DMS153 (cell line): Measurements from ENCODE around the gene ELF1.
"Not testable (repeated sequence)": the region's sequence is repeated elsewhere in the genome, so short reads cannot be mapped to it uniquely, and the experiment has no call there.

ENCODE experiments used
- DNase-seq: peaks from one replicate; lab custom pipeline; 2025; lab: John Stamatoyannopoulos, UW

The ELF1 gene

GRCh38 chr13:41042419-41042818, 23.3 kb upstream of the ELF1 start:
- not testable (repeated sequence) for DNase-seq

GRCh38 chr13:41040584-41041334, 21.6 kb upstream of the ELF1 start:
- DNase-seq, result no peak

GRCh38 chr13:41039746-41040145, 20.6 kb upstream of the ELF1 start:
- no peak for DNase-seq

GRCh38 chr13:41036557-41036956, 17.4 kb upstream of the ELF1 start:
- not testable (repeated sequence) for DNase-seq

GRCh38 chr13:41034881-41035280, 15.8 kb upstream of the ELF1 start:
- DNase-seq, result peak; percentile 52

- DNase-seq, result no peak
These were observed 15.3 kb upstream of the ELF1 start for GRCh38 chr13:41034382-41034781.

GRCh38 chr13:41032691-41033376, 13.7 kb upstream of the ELF1 start:
- no peak for DNase-seq

- DNase-seq, result no peak
These were observed 10.5 kb upstream of the ELF1 start for GRCh38 chr13:41029629-41030028.

GRCh38 chr13:41028051-41028450, 8.9 kb upstream of the ELF1 start:
- no peak for DNase-seq

GRCh38 chr13:41026788-41027187, 7.7 kb upstream of the ELF1 start:
- no peak for DNase-seq

GRCh38 chr13:41025518-41025917, 6.4 kb upstream of the ELF1 start:
- DNase-seq, result no peak

- no peak for DNase-seq
These were observed 647 bp upstream of the ELF1 start for GRCh38 chr13:41019578-41020347.

- DNase-seq, result no peak
These were observed 541 bp downstream of the ELF1 start for GRCh38 chr13:41018602-41018948.

GRCh38 chr13:41017817-41018601, 1.1 kb downstream of the ELF1 start:
- no peak for DNase-seq

- no peak for DNase-seq
These were observed 2.0 kb downstream of the ELF1 start for GRCh38 chr13:41017159-41017558.

- DNase-seq, result no peak
These were observed 3.2 kb downstream of the ELF1 start for GRCh38 chr13:41015920-41016319.

- no peak for DNase-seq
These were observed 5.3 kb downstream of the ELF1 start for GRCh38 chr13:41013835-41014234.

GRCh38 chr13:41012536-41012935, 6.6 kb downstream of the ELF1 start:
- no peak for DNase-seq

GRCh38 chr13:41011382-41011956, 7.6 kb downstream of the ELF1 start:
- DNase-seq, result no peak

GRCh38 chr13:41008349-41008980, 10.7 kb downstream of the ELF1 start:
- DNase-seq, result no peak

- DNase-seq, result no peak
These were observed 11.4 kb downstream of the ELF1 start for GRCh38 chr13:41007744-41008128.
